Measurements from ENCODE around the gene RPE65. TPM values are rescaled to one million over a fixed set of nuclear protein-coding genes. Genes with fewer than 3 reads are reported as not detected.
"Not testable (repeated sequence)": the region's sequence is repeated elsewhere in the genome, so short reads cannot be mapped to it uniquely, and the experiment has no call there.

The RPE65 gene
- total RNA-seq, 1 experiment from 2014 or later = not detected

GRCh38 chr1:68484618-68485017 is 34.9 kb upstream of the RPE65 start:
- no TSS peak for BruUV-seq (replicated peaks)
- CTCF ChIA-PET = no interaction called here
- H3K36me3 Mint-ChIP-seq (ENCODE audit: insufficient read depth, unreplicated experiment) = peaks cover 13% of the 10 kb centered on the region
- H3K27ac Mint-ChIP-seq (ENCODE audit: unreplicated experiment) = no peak overlapping the region
- H3K27me3 Mint-ChIP-seq (ENCODE audit: unreplicated experiment) = no peaks in the 10 kb centered on the region
- no peaks in the 10 kb centered on the region for H3K4me1 Mint-ChIP-seq (ENCODE audit: low read depth, unreplicated experiment)
- DNase-seq = no peak
- H3K4me3 Mint-ChIP-seq (ENCODE audit: low read depth, unreplicated experiment) = no peak overlapping the region
- H3K9me3 Mint-ChIP-seq (ENCODE audit: low read depth, unreplicated experiment) = no peaks in the 10 kb centered on the region
- no peak for TF ChIP-seq CTCF (IDR thresholded peaks at IDR 0.05; ENCODE audit: unreplicated experiment)
- intact Hi-C loops (cut with micrococcal nuclease; ENCODE audit: unreplicated experiment) = no loop called here

DNA sequence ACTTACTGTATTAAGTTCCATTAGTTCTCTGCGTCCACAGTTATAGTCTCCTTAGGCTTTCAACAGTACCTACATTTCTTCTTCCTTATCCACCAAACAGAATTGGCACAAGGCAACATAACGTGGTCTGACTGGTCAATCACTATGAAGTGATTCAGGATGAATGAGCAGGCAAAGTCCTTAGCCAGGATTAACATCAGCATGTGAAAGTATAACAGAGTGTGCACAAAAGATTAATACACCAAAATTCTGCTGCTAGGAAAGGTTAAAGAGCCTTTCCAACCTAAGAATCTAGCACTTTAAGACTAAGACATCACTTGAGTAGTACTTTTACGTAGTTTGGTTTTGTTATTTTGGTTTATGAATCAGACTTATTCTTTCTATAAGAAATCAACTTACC is 31.3 kb upstream of the RPE65 start:
- peaks cover 15% of the 10 kb centered on the region for H3K36me3 Mint-ChIP-seq (ENCODE audit: insufficient read depth, unreplicated experiment)
- no peaks in the 10 kb centered on the region for H3K9me3 Mint-ChIP-seq (ENCODE audit: low read depth, unreplicated experiment)
- DNase-seq = no peak
- H3K27ac Mint-ChIP-seq (ENCODE audit: unreplicated experiment) = no peak overlapping the region
- H3K27me3 Mint-ChIP-seq (ENCODE audit: unreplicated experiment) = no peaks in the 10 kb centered on the region
- BruUV-seq (replicated peaks) = no TSS peak
- no peak for TF ChIP-seq CTCF (IDR thresholded peaks at IDR 0.05; ENCODE audit: unreplicated experiment)
- H3K4me1 Mint-ChIP-seq (ENCODE audit: low read depth, unreplicated experiment) = peaks cover 7% of the 10 kb centered on the region
- intact Hi-C loops (cut with micrococcal nuclease; ENCODE audit: unreplicated experiment) = no loop called here
- H3K4me3 Mint-ChIP-seq (ENCODE audit: low read depth, unreplicated experiment) = no peak overlapping the region
- CTCF ChIA-PET = no interaction called here

GRCh38 chr1:68479501-68479900 is 29.7 kb upstream of the RPE65 start:
- H3K36me3 Mint-ChIP-seq (ENCODE audit: insufficient read depth, unreplicated experiment) = peaks cover 15% of the 10 kb centered on the region
- H3K27ac Mint-ChIP-seq (ENCODE audit: unreplicated experiment) = no peak overlapping the region
- no peak for TF ChIP-seq CTCF (IDR thresholded peaks at IDR 0.05; ENCODE audit: unreplicated experiment)
- CTCF ChIA-PET = no interaction called here
- intact Hi-C loops (cut with micrococcal nuclease; ENCODE audit: unreplicated experiment) = no loop called here
- BruUV-seq (replicated peaks) = no TSS peak
- H3K27me3 Mint-ChIP-seq (ENCODE audit: unreplicated experiment) = no peaks in the 10 kb centered on the region
- no peak overlapping the region for H3K4me3 Mint-ChIP-seq (ENCODE audit: low read depth, unreplicated experiment)
- DNase-seq = no peak
- H3K4me1 Mint-ChIP-seq (ENCODE audit: low read depth, unreplicated experiment) = peaks cover 7% of the 10 kb centered on the region
- H3K9me3 Mint-ChIP-seq (ENCODE audit: low read depth, unreplicated experiment) = no peaks in the 10 kb centered on the region

DNA sequence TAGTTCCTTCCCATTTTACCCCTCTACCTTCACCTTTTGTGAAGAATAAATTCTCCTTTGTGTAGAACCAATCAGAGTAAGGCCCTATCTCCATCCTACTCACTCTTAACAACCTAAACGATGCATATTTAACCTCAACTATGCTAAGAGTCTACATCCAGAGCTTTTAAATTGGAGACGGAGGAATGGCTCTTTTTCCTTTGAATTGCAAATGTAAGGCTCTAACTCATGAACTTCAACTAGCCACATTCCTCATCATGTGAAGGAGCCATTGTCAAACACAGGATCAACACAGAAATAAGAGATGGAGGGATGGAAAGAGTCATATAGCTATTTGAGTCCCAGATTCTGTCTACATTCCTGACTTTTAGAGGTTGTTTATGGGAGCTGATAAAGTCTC is 28.9 kb upstream of the RPE65 start:
- peaks cover 7% of the 10 kb centered on the region for H3K4me1 Mint-ChIP-seq (ENCODE audit: low read depth, unreplicated experiment)
- intact Hi-C loops (cut with micrococcal nuclease; ENCODE audit: unreplicated experiment) = no loop called here
- no TSS peak for BruUV-seq (replicated peaks)
- no peak for TF ChIP-seq CTCF (IDR thresholded peaks at IDR 0.05; ENCODE audit: unreplicated experiment)
- CTCF ChIA-PET = interaction anchor here (0.7 kb wide), 1 partner anchor 307 kb away, joined by 3 read pairs; no protein-coding TSS in a partner anchor
- H3K36me3 Mint-ChIP-seq (ENCODE audit: insufficient read depth, unreplicated experiment) = peaks cover 14% of the 10 kb centered on the region
- no peak overlapping the region for H3K27ac Mint-ChIP-seq (ENCODE audit: unreplicated experiment)
- no peaks in the 10 kb centered on the region for H3K9me3 Mint-ChIP-seq (ENCODE audit: low read depth, unreplicated experiment)
- no peak for DNase-seq
- H3K4me3 Mint-ChIP-seq (ENCODE audit: low read depth, unreplicated experiment) = no peak overlapping the region
- H3K27me3 Mint-ChIP-seq (ENCODE audit: unreplicated experiment) = no peaks in the 10 kb centered on the region

DNA sequence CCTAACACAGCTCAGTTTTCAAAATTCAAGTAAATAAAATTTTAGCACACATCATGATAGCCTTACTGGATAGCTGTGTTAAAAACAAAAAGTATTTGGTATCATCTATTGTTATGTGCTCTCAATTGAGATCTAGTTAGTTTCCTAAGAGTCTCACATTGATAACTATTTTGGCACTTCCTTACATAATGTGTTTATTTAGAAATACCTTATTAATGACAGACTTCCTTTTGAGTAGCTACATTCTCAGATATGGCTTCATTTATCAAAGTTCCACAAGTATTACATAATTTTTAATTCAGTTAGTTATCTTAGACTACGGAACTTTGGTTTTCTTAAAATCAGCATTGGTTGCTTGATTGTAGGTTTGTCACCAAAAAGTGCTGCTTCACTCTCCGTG is 26.9 kb upstream of the RPE65 start:
- DNase-seq; H3K9me3 Mint-ChIP-seq (ENCODE audit: low read depth, unreplicated experiment); H3K4me3 Mint-ChIP-seq (ENCODE audit: low read depth, unreplicated experiment); BruUV-seq (replicated peaks); CTCF ChIA-PET; H3K36me3 Mint-ChIP-seq (ENCODE audit: insufficient read depth, unreplicated experiment); H3K4me1 Mint-ChIP-seq (ENCODE audit: low read depth, unreplicated experiment); H3K27ac Mint-ChIP-seq (ENCODE audit: unreplicated experiment); H3K27me3 Mint-ChIP-seq (ENCODE audit: unreplicated experiment); intact Hi-C loops (cut with micrococcal nuclease; ENCODE audit: unreplicated experiment): not testable (repeated sequence)
